ENCODE results near the gene TIRAP.
A peak's percentile ranks its signal among the peaks of the same experiment; 100 is the strongest.

The TIRAP gene

GRCh38 chr11:126318574-126319373 is 35.9 kb downstream of the TIRAP start:
- no peak for DNase-seq
- TF ChIP-seq CTCF (IDR thresholded peaks at IDR 0.05) = no peak
- Mint-ChIP-seq H3K27me3 (ENCODE audit: low read depth, poor library complexity) (peaks cover 4% of the 10 kb centered on the region), H3K9me3 (peaks cover 20% of the 10 kb centered on the region), H3K27ac (peak overlapping the region; percentile 95), H3K4me1 (peaks cover 46% of the 10 kb centered on the region), H3K4me3 (no peak overlapping the region), H3K36me3 (ENCODE audit: low read depth) (peaks cover 55% of the 10 kb centered on the region)

- Mint-ChIP-seq H3K9me3 (peaks cover 18% of the 10 kb centered on the region), H3K27me3 (ENCODE audit: low read depth, poor library complexity) (peaks cover 4% of the 10 kb centered on the region), H3K4me1 (peaks cover 46% of the 10 kb centered on the region), H3K4me3 (no peak overlapping the region), H3K36me3 (ENCODE audit: low read depth) (peaks cover 50% of the 10 kb centered on the region), H3K27ac (peak overlapping the region; percentile 64)
- TF ChIP-seq CTCF (IDR thresholded peaks at IDR 0.05) = no peak
- DNase-seq = no peak
Observed at GRCh38 chr11:126319374-126319740, 36.5 kb downstream of the TIRAP start.

GRCh38 chr11:126322996-126323395 is 40.1 kb downstream of the TIRAP start:
- H3K27me3 Mint-ChIP-seq (ENCODE audit: low read depth, poor library complexity) = peaks cover 8% of the 10 kb centered on the region
- no peak for TF ChIP-seq CTCF (IDR thresholded peaks at IDR 0.05)
- no peak for DNase-seq
- H3K9me3 Mint-ChIP-seq = no peaks in the 10 kb centered on the region
- H3K27ac Mint-ChIP-seq = no peak overlapping the region
- H3K4me1 Mint-ChIP-seq = peaks cover 55% of the 10 kb centered on the region
- no peak overlapping the region for H3K4me3 Mint-ChIP-seq
- peaks cover 38% of the 10 kb centered on the region for H3K36me3 Mint-ChIP-seq (ENCODE audit: low read depth)

- no peak for TF ChIP-seq CTCF (IDR thresholded peaks at IDR 0.05)
- peaks cover 55% of the 10 kb centered on the region for H3K4me1 Mint-ChIP-seq
- peak overlapping the region; percentile 49 for H3K4me3 Mint-ChIP-seq
- H3K27me3 Mint-ChIP-seq (ENCODE audit: low read depth, poor library complexity) = peaks cover 8% of the 10 kb centered on the region
- no peak for DNase-seq
- H3K27ac Mint-ChIP-seq = peak overlapping the region; percentile 97
- no peaks in the 10 kb centered on the region for H3K9me3 Mint-ChIP-seq
- peaks cover 21% of the 10 kb centered on the region for H3K36me3 Mint-ChIP-seq (ENCODE audit: low read depth)
Observed at GRCh38 chr11:126327281-126328000, 44.5 kb downstream of the TIRAP start.

- peaks cover 60% of the 10 kb centered on the region for H3K4me1 Mint-ChIP-seq
- H3K27me3 Mint-ChIP-seq (ENCODE audit: low read depth, poor library complexity) = peaks cover 6% of the 10 kb centered on the region
- H3K4me3 Mint-ChIP-seq = peak overlapping the region; percentile 49
- H3K36me3 Mint-ChIP-seq (ENCODE audit: low read depth) = peaks cover 25% of the 10 kb centered on the region
- DNase-seq = no peak
- TF ChIP-seq CTCF (IDR thresholded peaks at IDR 0.05) = no peak
- H3K27ac Mint-ChIP-seq = peak overlapping the region; percentile 97
- no peaks in the 10 kb centered on the region for H3K9me3 Mint-ChIP-seq
Observed at GRCh38 chr11:126328001-126328390, 45.1 kb downstream of the TIRAP start.
